Measurements from ENCODE around the gene DDX20.
A peak's percentile ranks its signal among the peaks of the same experiment; 100 is the strongest.

The DDX20 gene

GRCh38 chr1:111749628-111750027 lies 6.1 kb upstream of the DDX20 start:
- Mint-ChIP-seq H3K27ac (no peak overlapping the region), H3K4me3 (no peak overlapping the region), H3K9me3 (no peaks in the 10 kb centered on the region), H3K27me3 (ENCODE audit: low read depth) (peaks cover 30% of the 10 kb centered on the region), H3K4me1 (ENCODE audit: low read depth) (peaks cover 9% of the 10 kb centered on the region), H3K36me3 (ENCODE audit: low read depth) (no peaks in the 10 kb centered on the region)

GRCh38 chr1:111750856-111751255 lies 4.8 kb upstream of the DDX20 start:
- no peak overlapping the region for H3K27ac Mint-ChIP-seq
- peaks cover 30% of the 10 kb centered on the region for H3K27me3 Mint-ChIP-seq (ENCODE audit: low read depth)
- no peaks in the 10 kb centered on the region for H3K36me3 Mint-ChIP-seq (ENCODE audit: low read depth)
- no peaks in the 10 kb centered on the region for H3K9me3 Mint-ChIP-seq
- no peak overlapping the region for H3K4me3 Mint-ChIP-seq
- peaks cover 14% of the 10 kb centered on the region for H3K4me1 Mint-ChIP-seq (ENCODE audit: low read depth)

GRCh38 chr1:111751906-111752575 lies 3.7 kb upstream of the DDX20 start:
- Mint-ChIP-seq H3K36me3 (ENCODE audit: low read depth) (peaks cover 1% of the 10 kb centered on the region), H3K27me3 (ENCODE audit: low read depth) (peaks cover 30% of the 10 kb centered on the region), H3K4me1 (ENCODE audit: low read depth) (peaks cover 20% of the 10 kb centered on the region), H3K27ac (no peak overlapping the region), H3K9me3 (no peaks in the 10 kb centered on the region), H3K4me3 (no peak overlapping the region)

DNA sequence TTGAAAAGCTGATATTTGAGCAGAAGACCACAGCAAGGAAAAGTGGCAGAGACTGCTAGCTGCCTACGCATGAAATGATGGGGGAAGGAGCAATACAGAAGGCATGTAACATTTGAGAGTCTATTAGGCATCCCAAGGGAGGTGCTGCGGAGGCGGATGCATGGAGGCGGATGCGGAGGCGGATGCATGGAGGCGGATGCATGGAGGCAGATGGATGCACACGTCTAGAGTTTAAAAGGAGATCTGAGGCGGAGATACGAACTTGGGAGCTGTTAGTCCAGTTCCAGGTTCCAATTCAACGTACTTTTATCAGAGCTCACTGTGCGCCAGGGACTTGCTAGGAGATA lies 744 bp upstream of the DDX20 start:
- peak overlapping the region; percentile 90 for H3K27ac Mint-ChIP-seq
- H3K36me3 Mint-ChIP-seq (ENCODE audit: low read depth): peaks cover 10% of the 10 kb centered on the region
- no peaks in the 10 kb centered on the region for H3K9me3 Mint-ChIP-seq
- peak overlapping the region; percentile 89 for H3K4me3 Mint-ChIP-seq
- H3K27me3 Mint-ChIP-seq (ENCODE audit: low read depth): peaks cover 25% of the 10 kb centered on the region
- peaks cover 27% of the 10 kb centered on the region for H3K4me1 Mint-ChIP-seq (ENCODE audit: low read depth)

DNA sequence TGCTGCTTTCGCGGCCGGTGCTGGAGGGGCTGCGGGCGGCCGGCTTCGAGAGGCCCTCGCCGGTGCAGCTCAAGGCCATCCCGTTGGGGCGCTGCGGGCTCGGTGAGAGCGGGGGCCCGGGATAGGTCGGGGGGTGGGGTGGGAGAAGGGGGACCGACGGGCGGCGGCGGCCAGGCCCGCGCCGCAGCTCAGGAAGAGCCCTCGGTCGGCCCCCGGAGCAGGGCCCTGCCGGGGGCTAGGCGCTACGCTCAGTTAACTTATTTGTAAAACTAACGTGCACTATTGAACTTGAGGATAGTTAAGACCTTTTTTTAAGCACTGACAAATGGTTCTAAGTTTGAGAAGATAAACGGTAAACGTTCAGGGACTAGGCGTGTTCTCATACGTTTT lies 418 bp downstream of the DDX20 start:
- H3K4me1 Mint-ChIP-seq (ENCODE audit: low read depth): peaks cover 30% of the 10 kb centered on the region
- peak overlapping the region; percentile 99 for H3K27ac Mint-ChIP-seq
- no peaks in the 10 kb centered on the region for H3K9me3 Mint-ChIP-seq
- H3K36me3 Mint-ChIP-seq (ENCODE audit: low read depth): peaks cover 13% of the 10 kb centered on the region
- peaks cover 18% of the 10 kb centered on the region for H3K27me3 Mint-ChIP-seq (ENCODE audit: low read depth)
- H3K4me3 Mint-ChIP-seq: peak overlapping the region; percentile 89

DNA sequence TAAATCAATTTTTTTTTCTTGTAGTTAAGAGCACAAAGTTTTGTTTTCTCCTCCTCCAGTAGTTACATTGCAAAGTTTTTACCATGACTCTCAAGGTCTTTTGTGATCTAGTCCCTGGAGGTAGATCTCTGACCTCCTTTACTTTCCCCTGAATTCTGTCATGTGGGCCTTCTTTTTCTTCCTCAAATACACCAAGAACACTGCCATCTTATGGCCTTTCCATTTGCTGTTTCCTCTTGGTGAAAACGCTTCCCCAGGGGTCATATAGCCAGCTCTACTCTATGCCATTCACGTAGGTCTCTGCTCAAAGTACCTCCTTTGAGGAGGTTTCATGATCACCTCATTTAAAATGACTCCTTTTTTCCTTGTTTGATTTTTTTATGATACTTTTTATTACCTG lies 2.7 kb downstream of the DDX20 start:
- H3K36me3 Mint-ChIP-seq (ENCODE audit: low read depth): peaks cover 26% of the 10 kb centered on the region
- H3K9me3 Mint-ChIP-seq: no peaks in the 10 kb centered on the region
- H3K27ac Mint-ChIP-seq: peak overlapping the region; percentile 23
- H3K4me1 Mint-ChIP-seq (ENCODE audit: low read depth): peaks cover 26% of the 10 kb centered on the region
- peaks cover 5% of the 10 kb centered on the region for H3K27me3 Mint-ChIP-seq (ENCODE audit: low read depth)
- H3K4me3 Mint-ChIP-seq: peak overlapping the region; percentile 36

DNA sequence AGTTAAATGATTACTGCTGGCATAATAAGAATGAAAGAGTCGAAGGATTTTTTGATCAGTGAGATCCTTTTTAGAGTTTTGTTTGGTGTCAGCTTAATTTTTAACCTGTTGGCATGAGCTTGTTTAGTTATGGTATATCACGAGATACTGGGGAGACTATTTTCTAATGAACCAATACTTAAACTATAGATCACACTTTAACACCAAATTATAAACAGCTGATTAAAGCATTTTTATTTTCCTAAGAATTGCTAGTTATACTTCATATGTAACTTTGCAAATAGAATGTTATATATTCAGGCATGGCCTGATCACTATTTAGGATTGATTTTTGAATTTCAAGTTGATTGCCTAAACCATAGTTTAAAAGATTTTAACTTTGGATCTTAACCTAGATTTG lies 6.0 kb downstream of the DDX20 start:
- Mint-ChIP-seq H3K9me3 (no peaks in the 10 kb centered on the region), H3K4me3 (no peak overlapping the region), H3K27ac (no peak overlapping the region), H3K36me3 (ENCODE audit: low read depth) (peaks cover 46% of the 10 kb centered on the region), H3K27me3 (ENCODE audit: low read depth) (no peaks in the 10 kb centered on the region), H3K4me1 (ENCODE audit: low read depth) (peaks cover 20% of the 10 kb centered on the region)

DNA sequence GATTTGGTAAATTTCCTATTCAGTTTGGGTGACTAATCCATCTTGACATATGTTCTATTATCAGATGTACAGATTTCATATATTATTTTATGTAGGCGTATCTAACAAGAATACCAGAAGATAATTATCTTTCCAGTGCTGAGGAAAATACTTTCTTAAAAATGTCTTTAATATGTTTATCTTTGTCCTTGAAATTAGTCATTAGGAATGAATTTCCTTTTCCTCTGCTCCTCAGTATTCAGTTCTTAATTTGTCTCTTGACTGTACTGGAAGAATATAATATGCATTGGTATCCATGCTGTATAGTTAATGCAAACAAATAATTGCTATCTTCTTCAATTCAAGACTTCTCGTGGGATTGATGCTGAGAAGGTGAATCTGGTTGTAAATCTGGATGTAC lies 6.6 kb downstream of the DDX20 start:
- Mint-ChIP-seq H3K9me3 (no peaks in the 10 kb centered on the region), H3K36me3 (ENCODE audit: low read depth) (peaks cover 50% of the 10 kb centered on the region), H3K27me3 (ENCODE audit: low read depth) (no peaks in the 10 kb centered on the region), H3K4me1 (ENCODE audit: low read depth) (peaks cover 14% of the 10 kb centered on the region), H3K27ac (no peak overlapping the region), H3K4me3 (no peak overlapping the region)

GRCh38 chr1:111768023-111768422 lies 12.3 kb downstream of the DDX20 start:
- H3K27ac Mint-ChIP-seq: no peak overlapping the region
- no peak overlapping the region for H3K4me3 Mint-ChIP-seq
- H3K27me3 Mint-ChIP-seq (ENCODE audit: low read depth): no peaks in the 10 kb centered on the region
- H3K36me3 Mint-ChIP-seq (ENCODE audit: low read depth): peaks cover 34% of the 10 kb centered on the region
- peaks cover 3% of the 10 kb centered on the region for H3K4me1 Mint-ChIP-seq (ENCODE audit: low read depth)
- H3K9me3 Mint-ChIP-seq: no peaks in the 10 kb centered on the region

DNA sequence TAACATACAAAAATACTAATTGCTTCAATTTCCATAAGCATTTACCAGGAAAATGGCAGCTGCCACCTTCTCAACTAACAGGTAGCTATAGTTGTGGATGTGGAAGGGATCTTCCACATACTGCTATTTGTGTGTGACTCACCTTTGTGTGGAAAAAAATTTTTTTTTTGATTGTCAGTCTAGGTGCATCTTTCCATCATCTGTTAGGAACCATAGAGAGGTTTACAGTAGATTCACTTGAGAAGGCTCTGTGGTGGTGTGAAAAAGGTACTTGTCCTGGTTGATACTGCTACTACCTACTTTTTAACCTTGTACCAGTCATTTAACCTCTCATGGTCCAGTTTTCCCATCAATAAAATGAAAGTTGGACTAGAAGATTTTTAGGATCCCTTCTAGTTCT lies 12.9 kb downstream of the DDX20 start:
- no peak overlapping the region for H3K4me3 Mint-ChIP-seq
- peaks cover 3% of the 10 kb centered on the region for H3K4me1 Mint-ChIP-seq (ENCODE audit: low read depth)
- H3K27ac Mint-ChIP-seq: no peak overlapping the region
- H3K36me3 Mint-ChIP-seq (ENCODE audit: low read depth): peaks cover 33% of the 10 kb centered on the region
- H3K9me3 Mint-ChIP-seq: no peaks in the 10 kb centered on the region
- H3K27me3 Mint-ChIP-seq (ENCODE audit: low read depth): no peaks in the 10 kb centered on the region

DNA sequence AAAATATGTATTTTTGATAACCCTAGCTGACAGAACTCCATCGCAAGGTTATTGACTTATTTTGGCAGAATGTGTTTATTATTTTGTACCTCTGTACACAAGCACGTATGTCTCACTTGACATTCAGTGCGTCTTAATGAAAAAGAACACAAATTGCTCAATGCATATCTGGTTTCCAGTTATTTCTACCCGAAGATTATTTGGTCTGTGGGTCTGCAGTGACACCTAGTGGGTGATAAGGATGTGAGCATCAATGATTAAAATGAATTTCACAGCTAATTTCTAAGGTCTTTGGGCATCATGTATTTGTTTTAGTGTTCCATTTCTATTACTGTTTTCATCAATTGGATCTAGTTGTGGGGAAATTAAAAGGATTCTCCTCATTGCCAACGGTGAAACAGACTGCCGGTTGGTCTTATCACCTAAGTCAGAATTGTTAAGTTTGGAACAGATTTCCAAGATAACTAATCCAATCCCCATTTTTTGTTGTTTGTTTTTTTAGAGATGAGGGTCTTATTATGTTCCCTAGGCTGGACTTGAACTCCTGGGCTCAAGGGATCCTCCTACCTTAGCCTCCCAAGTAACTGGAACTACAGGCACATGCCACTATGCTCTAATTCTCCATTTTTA lies 13.9 kb downstream of the DDX20 start:
- Mint-ChIP-seq H3K4me1 (ENCODE audit: low read depth) (peaks cover 3% of the 10 kb centered on the region), H3K27me3 (ENCODE audit: low read depth) (no peaks in the 10 kb centered on the region), H3K36me3 (ENCODE audit: low read depth) (peaks cover 30% of the 10 kb centered on the region), H3K9me3 (no peaks in the 10 kb centered on the region), H3K4me3 (no peak overlapping the region), H3K27ac (no peak overlapping the region)

DNA sequence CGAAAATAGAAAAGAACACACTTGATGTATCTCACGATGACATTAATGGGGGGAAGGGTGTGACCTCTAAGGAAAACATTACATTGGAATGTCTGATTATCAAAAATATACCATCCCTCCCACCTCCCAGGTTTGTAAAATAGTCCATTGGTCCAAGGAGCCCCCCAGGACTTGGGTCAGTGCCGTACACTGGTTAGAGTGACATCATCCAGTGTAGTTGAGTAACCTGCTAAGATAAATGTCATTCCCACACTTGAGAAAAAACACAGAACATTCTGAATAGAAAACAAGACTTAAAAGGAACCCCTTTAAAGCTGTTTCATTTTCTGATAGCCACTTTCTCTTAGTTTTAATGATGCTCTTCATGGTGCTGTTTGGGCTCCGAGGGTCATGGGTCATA lies 15.2 kb downstream of the DDX20 start:
- Mint-ChIP-seq H3K4me1 (ENCODE audit: low read depth) (peaks cover 3% of the 10 kb centered on the region), H3K9me3 (no peaks in the 10 kb centered on the region), H3K27ac (no peak overlapping the region), H3K27me3 (ENCODE audit: low read depth) (no peaks in the 10 kb centered on the region), H3K36me3 (ENCODE audit: low read depth) (peaks cover 21% of the 10 kb centered on the region), H3K4me3 (no peak overlapping the region)

- Mint-ChIP-seq H3K27me3 (ENCODE audit: low read depth) (no peaks in the 10 kb centered on the region), H3K4me1 (ENCODE audit: low read depth) (no peaks in the 10 kb centered on the region), H3K4me3 (no peak overlapping the region), H3K36me3 (ENCODE audit: low read depth) (no peaks in the 10 kb centered on the region), H3K9me3 (no peaks in the 10 kb centered on the region), H3K27ac (no peak overlapping the region)
Observed at GRCh38 chr1:111775966-111776365, 20.3 kb downstream of the DDX20 start.

GRCh38 chr1:111776391-111776790 lies 20.7 kb downstream of the DDX20 start:
- H3K27me3 Mint-ChIP-seq (ENCODE audit: low read depth): no peaks in the 10 kb centered on the region
- no peaks in the 10 kb centered on the region for H3K4me1 Mint-ChIP-seq (ENCODE audit: low read depth)
- H3K36me3 Mint-ChIP-seq (ENCODE audit: low read depth): no peaks in the 10 kb centered on the region
- H3K9me3 Mint-ChIP-seq: no peaks in the 10 kb centered on the region
- H3K27ac Mint-ChIP-seq: no peak overlapping the region
- no peak overlapping the region for H3K4me3 Mint-ChIP-seq

GRCh38 chr1:111776861-111777260 lies 21.2 kb downstream of the DDX20 start:
- Mint-ChIP-seq H3K27ac (no peak overlapping the region), H3K4me3 (no peak overlapping the region), H3K4me1 (ENCODE audit: low read depth) (no peaks in the 10 kb centered on the region), H3K27me3 (ENCODE audit: low read depth) (no peaks in the 10 kb centered on the region), H3K9me3 (no peaks in the 10 kb centered on the region), H3K36me3 (ENCODE audit: low read depth) (no peaks in the 10 kb centered on the region)
